NT2/D1 (cell line): ENCODE data around the gene FUT7.

Experiments
- DNase-seq: peaks from one replicate; pipeline ENCODE4 v3.0.0-alpha.2; 2011; ENCODE audit warnings: low read depth, low spot score
- H3K27me3 ChIP-seq: 2 replicates; pipeline ENCODE4 v1.6.0; 2011; ENCODE audit warnings: mild to moderate bottlenecking; ENCODE audit not compliant: insufficient read length, insufficient read depth
- H3K36me3 ChIP-seq: 2 replicates; pipeline ENCODE4 v1.6.1; 2011; ENCODE audit warnings: mild to moderate bottlenecking, low read length, mixed read lengths; ENCODE audit not compliant: insufficient read depth, insufficient read length
- H3K4me1 ChIP-seq: 2 replicates; pipeline ENCODE4 v1.5.1; 2011; ENCODE audit not compliant: insufficient read depth, insufficient read length
- H3K4me3 ChIP-seq: 2 replicates; pipeline ENCODE4 v1.5.1; 2011; ENCODE audit warnings: low read depth; ENCODE audit not compliant: insufficient read length
- H3K9ac ChIP-seq: 2 replicates; pipeline ENCODE4 v1.6.0; 2011; ENCODE audit warnings: low read depth; ENCODE audit not compliant: insufficient read length
- H3K9me3 ChIP-seq: 2 replicates; pipeline ENCODE4 v1.5.1; 2011; ENCODE audit warnings: mild to moderate bottlenecking, low read length; ENCODE audit not compliant: insufficient read depth
- SUZ12 ChIP-seq: IDR thresholded peaks from 2 replicates; pipeline ENCODE4 v1.6.1; 2011; ENCODE audit not compliant: insufficient read length, insufficient read depth; ENCODE audit errors: extremely low read depth
- YY1 ChIP-seq: IDR thresholded peaks from 2 replicates; pipeline ENCODE4 v1.6.1; 2011; ENCODE audit not compliant: insufficient read length, insufficient read depth
- ZNF274 ChIP-seq: IDR thresholded peaks from 2 replicates; pipeline ENCODE4 v1.6.1; 2011; ENCODE audit warnings: mild to moderate bottlenecking, low read depth, low read length

FUT7 gene

DNA sequence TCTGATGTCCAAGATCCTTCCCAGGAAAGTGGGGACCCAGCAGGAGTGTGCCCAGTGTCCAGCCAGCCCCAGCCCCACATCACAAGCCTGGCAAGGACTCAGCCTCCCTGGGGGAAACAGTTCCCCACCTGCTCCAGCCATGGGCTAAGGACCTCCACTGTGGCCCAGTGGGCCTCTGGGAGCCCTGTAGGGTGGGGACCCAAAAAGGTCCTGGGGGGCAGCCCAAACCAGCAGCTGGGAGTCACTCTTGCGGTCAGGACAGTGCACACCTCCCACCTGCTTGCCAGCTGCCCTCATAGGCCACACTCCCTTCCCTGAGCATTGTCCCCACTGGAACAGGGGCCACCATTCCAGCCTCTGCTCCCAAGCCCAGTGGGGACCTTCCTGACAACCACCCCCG is 5.5 kb downstream of the FUT7 start:
- H3K36me3 ChIP-seq: no peaks in the 10 kb centered on the region
- H3K9ac ChIP-seq: no peak overlapping the region
- peaks cover 34% of the 10 kb centered on the region for H3K27me3 ChIP-seq
- H3K4me1 ChIP-seq: peaks cover 47% of the 10 kb centered on the region
- H3K9me3 ChIP-seq: no peaks in the 10 kb centered on the region
- DNase-seq: no peak
- TF ChIP-seq YY1 (no peak), SUZ12 (no peak), ZNF274 (no peak)
- H3K4me3 ChIP-seq: no peak overlapping the region

DNA sequence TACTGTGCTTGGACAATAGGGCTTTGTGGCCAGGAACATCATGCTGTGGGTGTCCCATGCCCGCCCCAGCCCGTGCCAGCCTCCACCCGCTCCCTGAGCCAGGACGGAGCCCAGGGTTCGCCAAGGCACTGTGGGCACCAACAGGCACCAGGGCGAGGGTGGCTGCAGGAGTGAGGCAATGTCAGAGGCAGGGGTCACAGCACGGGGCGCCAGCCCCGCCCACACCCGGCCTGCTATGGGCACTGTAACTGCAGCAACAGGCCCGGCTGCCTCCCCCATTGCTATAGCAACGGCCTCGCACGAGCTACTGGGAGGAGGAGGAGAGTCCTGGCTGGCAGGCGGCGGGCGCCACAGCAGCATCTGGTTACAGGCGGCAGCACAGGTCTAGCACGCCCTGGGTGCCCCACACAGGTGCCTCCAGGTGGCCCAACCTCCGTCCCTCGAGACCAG is 6.3 kb downstream of the FUT7 start:
- DNase-seq: no peak
- Histone ChIP-seq H3K9ac (peak overlapping the region; percentile 32), H3K4me1 (peaks cover 50% of the 10 kb centered on the region)

DNA sequence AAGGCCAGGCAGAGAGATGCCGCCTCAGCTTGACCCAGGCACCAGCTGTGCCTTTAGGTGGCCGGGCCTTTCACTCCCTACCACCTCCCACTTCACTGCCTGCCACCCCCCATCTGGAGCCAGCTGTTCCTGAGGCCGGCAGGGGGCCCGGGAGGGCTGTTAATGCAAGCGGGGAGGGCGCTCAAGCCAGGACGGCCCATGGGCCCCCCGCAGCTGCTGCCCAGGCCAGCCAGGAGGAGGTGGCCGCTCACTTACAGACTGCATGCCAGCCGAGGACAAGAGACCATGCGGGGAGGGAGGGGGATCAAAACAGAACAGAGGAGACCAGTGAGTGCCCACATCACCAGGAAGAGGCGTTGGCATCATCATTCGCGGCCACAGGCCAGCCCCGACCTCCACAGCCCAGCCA is 8.3 kb downstream of the FUT7 start:
- H3K4me1 ChIP-seq: peaks cover 42% of the 10 kb centered on the region
- H3K9me3 ChIP-seq: no peaks in the 10 kb centered on the region

More for the DNA sequence above, 6.3 kb downstream of the FUT7 start:
- Histone ChIP-seq H3K27me3 (peaks cover 34% of the 10 kb centered on the region), H3K36me3 (no peaks in the 10 kb centered on the region), H3K4me3 (no peak overlapping the region), H3K9me3 (no peaks in the 10 kb centered on the region)
- TF ChIP-seq YY1 (no peak), SUZ12 (no peak), ZNF274 (no peak)

DNA sequence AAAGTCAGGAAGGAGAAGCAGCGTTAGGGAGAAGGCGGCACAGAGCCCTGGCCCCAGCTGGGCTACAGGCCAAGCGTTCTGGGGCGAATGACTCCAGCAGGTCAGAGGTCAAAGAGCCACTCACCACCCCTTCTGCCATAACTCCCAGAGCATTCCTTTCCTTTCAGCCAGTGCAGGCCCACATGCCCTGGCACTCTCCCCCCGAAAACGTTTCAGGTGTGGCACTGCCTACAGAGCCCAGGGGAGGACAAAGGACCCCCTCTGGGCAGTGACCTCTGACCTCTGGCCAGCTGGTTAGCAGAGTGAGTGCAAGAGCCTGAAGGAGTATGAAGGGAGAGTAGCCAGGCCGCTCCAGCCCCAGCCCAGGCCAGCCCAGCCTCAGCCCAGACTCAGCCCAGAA is 8.7 kb downstream of the FUT7 start:
- H3K4me1 ChIP-seq: peaks cover 39% of the 10 kb centered on the region
- peak overlapping the region; percentile 45 for H3K9ac ChIP-seq
- H3K36me3 ChIP-seq: no peaks in the 10 kb centered on the region
- H3K27me3 ChIP-seq: peaks cover 21% of the 10 kb centered on the region
- TF ChIP-seq YY1 (no peak), SUZ12 (no peak), ZNF274 (no peak)
- no peak overlapping the region for H3K4me3 ChIP-seq
- no peak for DNase-seq
- no peaks in the 10 kb centered on the region for H3K9me3 ChIP-seq

More for the DNA sequence above, 8.3 kb downstream of the FUT7 start:
- H3K4me3 ChIP-seq: no peak overlapping the region
- no peak for DNase-seq
- peak overlapping the region; percentile 45 for H3K9ac ChIP-seq
- H3K36me3 ChIP-seq: no peaks in the 10 kb centered on the region
- TF ChIP-seq SUZ12 (no peak), ZNF274 (no peak), YY1 (no peak)
- peaks cover 24% of the 10 kb centered on the region for H3K27me3 ChIP-seq

DNA sequence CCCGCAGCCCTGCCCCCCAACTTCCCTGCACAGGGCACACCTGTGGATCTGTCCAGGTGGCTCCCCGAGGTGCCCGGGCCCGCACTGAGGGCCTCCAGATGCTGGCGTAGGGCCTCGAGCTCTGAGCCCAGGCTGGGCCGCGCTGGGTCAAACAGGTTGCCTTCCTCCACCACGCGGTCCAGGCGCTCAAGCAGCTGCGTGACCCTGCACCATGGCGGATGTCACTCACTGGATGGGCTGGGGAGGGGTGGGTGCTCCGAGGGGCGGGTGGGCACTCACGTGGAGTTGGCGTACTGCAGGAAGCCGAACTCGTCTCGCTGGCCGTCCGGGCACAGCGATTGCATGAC is 9.3 kb downstream of the FUT7 start:
- H3K4me1 ChIP-seq: peaks cover 38% of the 10 kb centered on the region
- no peak overlapping the region for H3K4me3 ChIP-seq
- no peak for DNase-seq
- H3K9ac ChIP-seq: no peak overlapping the region
- H3K27me3 ChIP-seq: peaks cover 20% of the 10 kb centered on the region
- H3K9me3 ChIP-seq: no peaks in the 10 kb centered on the region
- TF ChIP-seq SUZ12 (no peak), ZNF274 (no peak), YY1 (no peak)
- H3K36me3 ChIP-seq: no peaks in the 10 kb centered on the region

DNA sequence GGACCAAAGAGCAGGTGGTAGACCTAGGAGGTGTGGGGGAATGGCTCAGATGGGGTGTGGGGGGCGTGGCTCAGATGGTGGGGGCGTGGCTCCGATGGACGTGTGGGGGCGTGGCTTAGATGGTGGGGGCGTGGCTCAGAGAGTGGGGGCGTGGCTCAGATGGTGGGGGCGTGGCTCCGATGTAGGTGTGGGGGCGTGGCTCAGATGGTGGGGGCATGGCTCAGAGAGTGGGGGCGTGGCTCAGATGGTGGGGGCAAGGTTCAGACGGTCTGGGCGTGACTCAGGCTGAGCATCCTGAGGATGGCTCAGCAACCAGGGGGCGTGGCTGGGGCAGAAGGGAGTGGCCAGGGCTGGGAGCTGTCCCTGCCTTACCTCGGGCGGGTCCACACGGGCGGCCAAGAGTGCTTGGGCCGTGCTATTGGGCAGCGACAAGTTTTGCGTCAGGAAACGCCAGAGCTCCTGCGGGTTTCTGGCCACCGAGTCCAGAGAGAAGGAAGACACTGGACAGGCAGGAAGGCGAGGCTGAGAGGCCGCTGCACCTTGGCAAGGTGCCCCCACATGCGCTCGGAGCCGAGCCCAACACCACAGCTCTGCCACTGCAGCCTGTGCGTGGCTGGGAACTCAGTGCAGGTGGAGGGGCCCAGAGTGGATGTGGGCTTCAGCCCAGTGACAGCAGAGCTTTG is 9.8 kb downstream of the FUT7 start:
- Histone ChIP-seq H3K9ac (no peak overlapping the region), H3K4me3 (no peak overlapping the region), H3K27me3 (peaks cover 14% of the 10 kb centered on the region), H3K4me1 (peaks cover 33% of the 10 kb centered on the region), H3K36me3 (no peaks in the 10 kb centered on the region), H3K9me3 (no peaks in the 10 kb centered on the region)
- TF ChIP-seq YY1 (no peak), SUZ12 (no peak), ZNF274 (no peak)
- DNase-seq: peak; percentile 84

DNA sequence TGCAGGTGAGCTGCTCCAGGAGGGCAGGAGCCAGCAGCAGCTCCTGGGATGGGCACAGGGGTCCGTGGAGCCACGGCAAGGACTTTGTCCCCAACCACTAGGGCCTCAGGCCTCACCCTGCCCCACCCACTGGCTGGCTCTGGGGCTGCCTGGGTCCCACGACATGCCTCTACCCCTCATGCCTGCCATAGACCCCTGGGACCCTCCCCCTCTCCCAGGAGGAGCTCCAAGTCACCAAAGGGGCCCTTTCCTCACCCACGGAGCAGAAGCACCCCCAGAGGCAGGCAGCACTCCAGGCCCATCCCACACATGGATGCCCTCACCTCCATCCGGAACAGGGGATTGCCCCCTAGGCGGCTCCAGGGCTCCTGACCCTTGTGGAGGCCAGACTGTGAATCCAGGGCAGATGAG is 10.3 kb downstream of the FUT7 start:
- TF ChIP-seq ZNF274: no peak
- TF ChIP-seq SUZ12: no peak
- TF ChIP-seq YY1: no peak
- Histone ChIP-seq H3K9ac (no peak overlapping the region), H3K4me3 (no peak overlapping the region), H3K36me3 (peaks cover 5% of the 10 kb centered on the region), H3K4me1 (peaks cover 29% of the 10 kb centered on the region), H3K27me3 (peaks cover 9% of the 10 kb centered on the region), H3K9me3 (no peaks in the 10 kb centered on the region)
- no peak for DNase-seq
